WTC11 (cell line): ENCODE measurements around the gene HHEX. TPM values are rescaled to one million over a fixed set of nuclear protein-coding genes. Genes with fewer than 3 reads are reported as not detected.

Source experiments
- ATAC-seq: fragments of 200-7000 bp; cut with Tn5 transposase; 2 replicates; pipeline ENCODE4 v1.10.0; 2021; ENCODE audit warnings: mild to moderate bottlenecking, moderate library complexity
- CTCF ChIA-PET: fragments of 300-600 bp; sonication (Branson Sonifier 250); formaldehyde crosslinking; loops from one replicate; lab custom pipeline; 2021; ENCODE audit warnings: antibody characterized with exemption; lab: Charles Lee
- POLR2A ChIA-PET: fragments of 350-600 bp; sonication (Branson Sonifier 250); formaldehyde crosslinking; loops from one replicate; lab custom pipeline; 2021; ENCODE audit warnings: antibody characterized with exemption; lab: Charles Lee
- DNase-seq: peaks from one replicate; pipeline ENCODE4 v3.0.0; 2021; ENCODE audit warnings: low spot score
- H3K27ac Mint-ChIP-seq: 2 replicates; pipeline ENCODE4 v1.8.0; 2021; ENCODE audit warnings: mixed read lengths
- H3K27me3 Mint-ChIP-seq: 2 replicates; pipeline ENCODE4 v1.8.0; 2021; ENCODE audit warnings: low read depth, mild to moderate bottlenecking, moderate library complexity, mixed read lengths
- H3K36me3 Mint-ChIP-seq: 2 replicates; pipeline ENCODE4 v1.8.0; 2021; ENCODE audit warnings: mixed read lengths
- H3K4me1 Mint-ChIP-seq: 2 replicates; pipeline ENCODE4 v1.8.0; 2022; ENCODE audit warnings: mixed read lengths
- H3K4me3 Mint-ChIP-seq: 2 replicates; pipeline ENCODE4 v1.8.0; 2021; ENCODE audit warnings: mild to moderate bottlenecking, moderate library complexity, mixed read lengths
- H3K9me3 Mint-ChIP-seq: 2 replicates; pipeline ENCODE4 v1.8.0; 2021; ENCODE audit warnings: mixed read lengths
- E2F1 ChIP-seq: sonication (generic); formaldehyde crosslinking; IDR thresholded peaks from 2 replicates; pipeline ENCODE4 v1.8.0; 2022; ENCODE audit warnings: mild to moderate bottlenecking, missing genetic modification reagents
- ELF4 ChIP-seq: sonication (generic); formaldehyde crosslinking; IDR thresholded peaks from 2 replicates; pipeline ENCODE4 v1.8.1; 2022; ENCODE audit warnings: low read depth, mild to moderate bottlenecking, moderate library complexity, missing genetic modification reagents
- ESRRA ChIP-seq: sonication (generic); formaldehyde crosslinking; IDR thresholded peaks from 2 replicates; pipeline ENCODE4 v1.8.1; 2022; ENCODE audit warnings: mild to moderate bottlenecking, missing genetic modification reagents, borderline replicate concordance
- ETV6 ChIP-seq: sonication (generic); formaldehyde crosslinking; IDR thresholded peaks from 2 replicates; pipeline ENCODE4 v1.8.1; 2022; ENCODE audit warnings: mild to moderate bottlenecking, missing genetic modification reagents
- FOXP4 ChIP-seq: sonication (generic); formaldehyde crosslinking; IDR thresholded peaks from 2 replicates; pipeline ENCODE4 v1.8.0; 2022; ENCODE audit warnings: mild to moderate bottlenecking, missing genetic modification reagents
- GTF2I ChIP-seq: fragments of 250-450 bp; sonication (Bioruptor Pico); conservative IDR thresholded peaks from 2 replicates; pipeline ENCODE4 v1.4.0; 2021; ENCODE audit warnings: mild to moderate bottlenecking
- HMGA2 ChIP-seq: fragments of 250-450 bp; sonication (Bioruptor Pico); IDR thresholded peaks from 2 replicates; pipeline ENCODE4 v1.4.0; 2021; ENCODE audit warnings: mild to moderate bottlenecking, moderate library complexity
- IRF1 ChIP-seq: sonication (generic); formaldehyde crosslinking; IDR thresholded peaks from 2 replicates; pipeline ENCODE4 v1.8.0; 2023; ENCODE audit warnings: missing genetic modification reagents
- SMAD4 ChIP-seq: sonication (generic); formaldehyde crosslinking; IDR thresholded peaks from 2 replicates; pipeline ENCODE4 v1.8.0; 2022; ENCODE audit warnings: mild to moderate bottlenecking, missing genetic modification reagents
- SP1 ChIP-seq: sonication (generic); formaldehyde crosslinking; conservative IDR thresholded peaks from 2 replicates; pipeline ENCODE4 v1.8.1; 2022; ENCODE audit warnings: missing genetic modification reagents
- TEAD4 ChIP-seq: sonication (generic); formaldehyde crosslinking; IDR thresholded peaks from 2 replicates; pipeline ENCODE4 v1.8.0; 2022; ENCODE audit warnings: mild to moderate bottlenecking, missing genetic modification reagents
- ZNF121 ChIP-seq: sonication (generic); formaldehyde crosslinking; IDR thresholded peaks from 2 replicates; pipeline ENCODE4 v1.8.0; 2023; ENCODE audit warnings: missing genetic modification reagents
- ZNF138 ChIP-seq: sonication (generic); formaldehyde crosslinking; conservative IDR thresholded peaks from 2 replicates; pipeline ENCODE4 v1.8.1; 2022; ENCODE audit warnings: mild to moderate bottlenecking, moderate library complexity, missing genetic modification reagents
- ZNF219 ChIP-seq: sonication (generic); formaldehyde crosslinking; IDR thresholded peaks from 2 replicates; pipeline ENCODE4 v1.8.0; 2023; ENCODE audit warnings: missing genetic modification reagents, mild to moderate bottlenecking, borderline replicate concordance
- ZNF281 ChIP-seq: sonication (generic); formaldehyde crosslinking; IDR thresholded peaks from 2 replicates; pipeline ENCODE4 v1.8.0; 2023; ENCODE audit warnings: mild to moderate bottlenecking, missing genetic modification reagents
- ZNF317 ChIP-seq: sonication (generic); formaldehyde crosslinking; IDR thresholded peaks from 2 replicates; pipeline ENCODE4 v1.8.1; 2023; ENCODE audit warnings: low read depth, mild to moderate bottlenecking, moderate library complexity, missing genetic modification reagents, borderline replicate concordance
- total RNA-seq: library from RNA; stranded (reverse); gene quantifications from 3 replicates; pipeline ENCODE4 v1.2.3, GENCODE V29; 2021
- TF ChIP-seq, protein P1 (sequence below): fragments of 250-450 bp; sonication (Bioruptor Pico); IDR thresholded peaks from 2 replicates; pipeline ENCODE4 v1.9.0; 2021; ENCODE audit warnings: mild to moderate bottlenecking
- TF ChIP-seq, protein P2 (sequence below): sonication (generic); formaldehyde crosslinking; IDR thresholded peaks from 2 replicates; pipeline ENCODE4 v1.8.0; 2022; ENCODE audit warnings: mild to moderate bottlenecking, missing genetic modification reagents
- TF ChIP-seq, protein P3 (sequence below): sonication (generic); formaldehyde crosslinking; IDR thresholded peaks from 2 replicates; pipeline ENCODE4 v1.8.1; 2023; ENCODE audit warnings: mild to moderate bottlenecking, missing genetic modification reagents, moderate library complexity
- TF ChIP-seq, protein P4 (sequence below): sonication (generic); formaldehyde crosslinking; conservative IDR thresholded peaks from 2 replicates; pipeline ENCODE4 v1.8.1; 2022; ENCODE audit warnings: mild to moderate bottlenecking, missing genetic modification reagents
- TF ChIP-seq, protein P5 (sequence below): sonication (generic); formaldehyde crosslinking; IDR thresholded peaks from 2 replicates; pipeline ENCODE4 v1.8.1; 2023; ENCODE audit warnings: mild to moderate bottlenecking, missing genetic modification reagents, borderline replicate concordance

Gene HHEX
- total RNA-seq, 1 experiment from 2014 or later, result 4.5 TPM

GRCh38 chr10:92737484-92737883 is 47.7 kb downstream of the HHEX start:
- ChIA-PET CTCF (no interaction called here), POLR2A (no interaction called here)
- Mint-ChIP-seq H3K4me3 (no peak overlapping the region), H3K27ac (no peak overlapping the region), H3K27me3 (peaks cover 7% of the 10 kb centered on the region; the same call in 1 of the 2 replicates), H3K4me1 (no peaks in the 10 kb centered on the region), H3K9me3 (no peaks in the 10 kb centered on the region), H3K36me3 (no peaks in the 10 kb centered on the region)
- DNase-seq, result no peak
- ATAC-seq, result no peak
- TF ChIP-seq, protein P1, sequence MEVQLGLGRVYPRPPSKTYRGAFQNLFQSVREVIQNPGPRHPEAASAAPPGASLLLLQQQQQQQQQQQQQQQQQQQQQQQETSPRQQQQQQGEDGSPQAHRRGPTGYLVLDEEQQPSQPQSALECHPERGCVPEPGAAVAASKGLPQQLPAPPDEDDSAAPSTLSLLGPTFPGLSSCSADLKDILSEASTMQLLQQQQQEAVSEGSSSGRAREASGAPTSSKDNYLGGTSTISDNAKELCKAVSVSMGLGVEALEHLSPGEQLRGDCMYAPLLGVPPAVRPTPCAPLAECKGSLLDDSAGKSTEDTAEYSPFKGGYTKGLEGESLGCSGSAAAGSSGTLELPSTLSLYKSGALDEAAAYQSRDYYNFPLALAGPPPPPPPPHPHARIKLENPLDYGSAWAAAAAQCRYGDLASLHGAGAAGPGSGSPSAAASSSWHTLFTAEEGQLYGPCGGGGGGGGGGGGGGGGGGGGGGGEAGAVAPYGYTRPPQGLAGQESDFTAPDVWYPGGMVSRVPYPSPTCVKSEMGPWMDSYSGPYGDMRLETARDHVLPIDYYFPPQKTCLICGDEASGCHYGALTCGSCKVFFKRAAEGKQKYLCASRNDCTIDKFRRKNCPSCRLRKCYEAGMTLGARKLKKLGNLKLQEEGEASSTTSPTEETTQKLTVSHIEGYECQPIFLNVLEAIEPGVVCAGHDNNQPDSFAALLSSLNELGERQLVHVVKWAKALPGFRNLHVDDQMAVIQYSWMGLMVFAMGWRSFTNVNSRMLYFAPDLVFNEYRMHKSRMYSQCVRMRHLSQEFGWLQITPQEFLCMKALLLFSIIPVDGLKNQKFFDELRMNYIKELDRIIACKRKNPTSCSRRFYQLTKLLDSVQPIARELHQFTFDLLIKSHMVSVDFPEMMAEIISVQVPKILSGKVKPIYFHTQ, result no peak
- no peak for TF ChIP-seq SP1 (CRISPR knock-in tag)
- no peak for TF ChIP-seq SMAD4 (CRISPR knock-in tag)
- no peak for TF ChIP-seq GTF2I (CRISPR knock-in tag)
- no peak for TF ChIP-seq ZNF317 (CRISPR knock-in tag)
- no peak for TF ChIP-seq ELF4
- TF ChIP-seq ZNF138 (CRISPR knock-in tag), result no peak
- TF ChIP-seq ESRRA (CRISPR knock-in tag), result no peak
- TF ChIP-seq HMGA2 (CRISPR knock-in tag), result no peak
- TF ChIP-seq, protein P2, sequence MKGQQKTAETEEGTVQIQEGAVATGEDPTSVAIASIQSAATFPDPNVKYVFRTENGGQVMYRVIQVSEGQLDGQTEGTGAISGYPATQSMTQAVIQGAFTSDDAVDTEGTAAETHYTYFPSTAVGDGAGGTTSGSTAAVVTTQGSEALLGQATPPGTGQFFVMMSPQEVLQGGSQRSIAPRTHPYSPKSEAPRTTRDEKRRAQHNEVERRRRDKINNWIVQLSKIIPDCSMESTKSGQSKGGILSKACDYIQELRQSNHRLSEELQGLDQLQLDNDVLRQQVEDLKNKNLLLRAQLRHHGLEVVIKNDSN (CRISPR knock-in tag), result no peak
- TF ChIP-seq ZNF219 (CRISPR knock-in tag), result no peak
- TF ChIP-seq, protein P3, sequence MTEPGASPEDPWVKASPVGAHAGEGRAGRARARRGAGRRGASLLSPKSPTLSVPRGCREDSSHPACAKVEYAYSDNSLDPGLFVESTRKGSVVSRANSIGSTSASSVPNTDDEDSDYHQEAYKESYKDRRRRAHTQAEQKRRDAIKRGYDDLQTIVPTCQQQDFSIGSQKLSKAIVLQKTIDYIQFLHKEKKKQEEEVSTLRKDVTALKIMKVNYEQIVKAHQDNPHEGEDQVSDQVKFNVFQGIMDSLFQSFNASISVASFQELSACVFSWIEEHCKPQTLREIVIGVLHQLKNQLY (CRISPR knock-in tag), result no peak
- TF ChIP-seq FOXP4 (CRISPR knock-in tag), result no peak
- no peak for TF ChIP-seq ETV6 (CRISPR knock-in tag)
- TF ChIP-seq, protein P4, sequence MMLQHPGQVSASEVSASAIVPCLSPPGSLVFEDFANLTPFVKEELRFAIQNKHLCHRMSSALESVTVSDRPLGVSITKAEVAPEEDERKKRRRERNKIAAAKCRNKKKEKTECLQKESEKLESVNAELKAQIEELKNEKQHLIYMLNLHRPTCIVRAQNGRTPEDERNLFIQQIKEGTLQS, result no peak
- TF ChIP-seq IRF1, result no peak

- Mint-ChIP-seq H3K27ac (no peak overlapping the region), H3K4me3 (no peak overlapping the region), H3K27me3 (peaks cover 7% of the 10 kb centered on the region; the same call in 1 of the 2 replicates), H3K36me3 (no peaks in the 10 kb centered on the region), H3K9me3 (no peaks in the 10 kb centered on the region), H3K4me1 (no peaks in the 10 kb centered on the region)
- ATAC-seq (no peak), DNase-seq (no peak)
- ChIA-PET POLR2A (no interaction called here), CTCF (no interaction called here)
- TF ChIP-seq E2F1 (no peak), ZNF121 (CRISPR knock-in tag) (no peak), SMAD4 (CRISPR knock-in tag) (no peak), ZNF281 (no peak), TEAD4 (CRISPR knock-in tag) (no peak)
- TF ChIP-seq, protein P5, sequence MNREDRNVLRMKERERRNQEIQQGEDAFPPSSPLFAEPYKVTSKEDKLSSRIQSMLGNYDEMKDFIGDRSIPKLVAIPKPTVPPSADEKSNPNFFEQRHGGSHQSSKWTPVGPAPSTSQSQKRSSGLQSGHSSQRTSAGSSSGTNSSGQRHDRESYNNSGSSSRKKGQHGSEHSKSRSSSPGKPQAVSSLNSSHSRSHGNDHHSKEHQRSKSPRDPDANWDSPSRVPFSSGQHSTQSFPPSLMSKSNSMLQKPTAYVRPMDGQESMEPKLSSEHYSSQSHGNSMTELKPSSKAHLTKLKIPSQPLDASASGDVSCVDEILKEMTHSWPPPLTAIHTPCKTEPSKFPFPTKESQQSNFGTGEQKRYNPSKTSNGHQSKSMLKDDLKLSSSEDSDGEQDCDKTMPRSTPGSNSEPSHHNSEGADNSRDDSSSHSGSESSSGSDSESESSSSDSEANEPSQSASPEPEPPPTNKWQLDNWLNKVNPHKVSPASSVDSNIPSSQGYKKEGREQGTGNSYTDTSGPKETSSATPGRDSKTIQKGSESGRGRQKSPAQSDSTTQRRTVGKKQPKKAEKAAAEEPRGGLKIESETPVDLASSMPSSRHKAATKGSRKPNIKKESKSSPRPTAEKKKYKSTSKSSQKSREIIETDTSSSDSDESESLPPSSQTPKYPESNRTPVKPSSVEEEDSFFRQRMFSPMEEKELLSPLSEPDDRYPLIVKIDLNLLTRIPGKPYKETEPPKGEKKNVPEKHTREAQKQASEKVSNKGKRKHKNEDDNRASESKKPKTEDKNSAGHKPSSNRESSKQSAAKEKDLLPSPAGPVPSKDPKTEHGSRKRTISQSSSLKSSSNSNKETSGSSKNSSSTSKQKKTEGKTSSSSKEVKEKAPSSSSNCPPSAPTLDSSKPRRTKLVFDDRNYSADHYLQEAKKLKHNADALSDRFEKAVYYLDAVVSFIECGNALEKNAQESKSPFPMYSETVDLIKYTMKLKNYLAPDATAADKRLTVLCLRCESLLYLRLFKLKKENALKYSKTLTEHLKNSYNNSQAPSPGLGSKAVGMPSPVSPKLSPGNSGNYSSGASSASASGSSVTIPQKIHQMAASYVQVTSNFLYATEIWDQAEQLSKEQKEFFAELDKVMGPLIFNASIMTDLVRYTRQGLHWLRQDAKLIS (CRISPR knock-in tag), result no peak
These were observed 51.0 kb downstream of the HHEX start for GRCh38 chr10:92740762-92741161.
